HG03457 (cell line): ENCODE data around the gene TAF4B.
"Not testable (repeated sequence)": the region's sequence is repeated elsewhere in the genome, so short reads cannot be mapped to it uniquely, and the experiment has no call there.

Experiments
- ATAC-seq: cut with Tn5 transposase; IDR thresholded peaks from one replicate; pipeline ENCODE4 v1.9.1; 2021; ENCODE audit warnings: moderate number of reproducible peaks; ENCODE audit not compliant: unreplicated experiment

The TAF4B gene

GRCh38 chr18:26421931-26422330, 195.7 kb downstream of the TAF4B start:
- no peak for ATAC-seq

GRCh38 chr18:26422472-26423162, 196.4 kb downstream of the TAF4B start:
- peak; percentile 64 for ATAC-seq

- no peak for ATAC-seq
These were observed 198.3 kb downstream of the TAF4B start for GRCh38 chr18:26424428-26425147.

- no peak for ATAC-seq
These were observed 198.9 kb downstream of the TAF4B start for GRCh38 chr18:26425148-26425531.

GRCh38 chr18:26429535-26430226, 203.4 kb downstream of the TAF4B start:
- no peak for ATAC-seq

- ATAC-seq = no peak
These were observed 206.6 kb downstream of the TAF4B start for GRCh38 chr18:26432651-26433424.

GRCh38 chr18:26434887-26435286, 208.6 kb downstream of the TAF4B start:
- no peak for ATAC-seq

GRCh38 chr18:26435415-26436095, 209.3 kb downstream of the TAF4B start:
- ATAC-seq = no peak

GRCh38 chr18:26436176-26437051, 210.2 kb downstream of the TAF4B start:
- ATAC-seq = no peak

GRCh38 chr18:26437634-26438033, 211.4 kb downstream of the TAF4B start:
- ATAC-seq = not testable (repeated sequence)

- ATAC-seq = peak; percentile 96
These were observed 212.7 kb downstream of the TAF4B start for GRCh38 chr18:26438980-26439379.

- no peak for ATAC-seq
These were observed 213.3 kb downstream of the TAF4B start for GRCh38 chr18:26439537-26439936.

- no peak for ATAC-seq
These were observed 214.4 kb downstream of the TAF4B start for GRCh38 chr18:26440644-26441043.
